Measurements from ENCODE around the gene NEDD4. TPM values are rescaled to one million over a fixed set of nuclear protein-coding genes. Genes with fewer than 3 reads are reported as not detected.

The NEDD4 gene
- total RNA-seq, 2 experiments from 2014 or later: 9.8 to 13.0 TPM

- Mint-ChIP-seq H3K4me3 (no peak overlapping the region), H3K4me1 (no peaks in the 10 kb centered on the region), H3K27me3 (peaks cover 20% of the 10 kb centered on the region), H3K9me3 (no peaks in the 10 kb centered on the region), H3K36me3 (ENCODE audit: low read depth) (no peaks in the 10 kb centered on the region), H3K27ac (no peak overlapping the region)
- CTCF ChIA-PET: no interaction called here
- no peak for DNase-seq
- POLR2A ChIA-PET: no interaction called here
Measured at GRCh38 chr15:55780292-55780691, 213.1 kb downstream of the NEDD4 start.

- H3K27ac Mint-ChIP-seq: no peak overlapping the region
- H3K4me1 Mint-ChIP-seq: no peaks in the 10 kb centered on the region
- CTCF ChIA-PET: interaction anchor here (1.0 kb wide), 1 partner anchor 10 kb away, joined by 3 read pairs; no protein-coding TSS in a partner anchor
- H3K36me3 Mint-ChIP-seq (ENCODE audit: low read depth): no peaks in the 10 kb centered on the region
- peaks cover 23% of the 10 kb centered on the region for H3K27me3 Mint-ChIP-seq
- no peaks in the 10 kb centered on the region for H3K9me3 Mint-ChIP-seq
- H3K4me3 Mint-ChIP-seq: no peak overlapping the region
- no peak for DNase-seq
- POLR2A ChIA-PET: no interaction called here
Measured at GRCh38 chr15:55778932-55779331, 214.5 kb downstream of the NEDD4 start.

Measured in activated CD4-positive, alpha-beta memory T cell treated with anti-CD3 and anti-CD28 coated beads, Interleukin-2, amount 10 ng/mL, durations not matched to agents 7 days and 5 days (primary cell).